ENCODE data around the gene PTGES.

Gene PTGES

DNA sequence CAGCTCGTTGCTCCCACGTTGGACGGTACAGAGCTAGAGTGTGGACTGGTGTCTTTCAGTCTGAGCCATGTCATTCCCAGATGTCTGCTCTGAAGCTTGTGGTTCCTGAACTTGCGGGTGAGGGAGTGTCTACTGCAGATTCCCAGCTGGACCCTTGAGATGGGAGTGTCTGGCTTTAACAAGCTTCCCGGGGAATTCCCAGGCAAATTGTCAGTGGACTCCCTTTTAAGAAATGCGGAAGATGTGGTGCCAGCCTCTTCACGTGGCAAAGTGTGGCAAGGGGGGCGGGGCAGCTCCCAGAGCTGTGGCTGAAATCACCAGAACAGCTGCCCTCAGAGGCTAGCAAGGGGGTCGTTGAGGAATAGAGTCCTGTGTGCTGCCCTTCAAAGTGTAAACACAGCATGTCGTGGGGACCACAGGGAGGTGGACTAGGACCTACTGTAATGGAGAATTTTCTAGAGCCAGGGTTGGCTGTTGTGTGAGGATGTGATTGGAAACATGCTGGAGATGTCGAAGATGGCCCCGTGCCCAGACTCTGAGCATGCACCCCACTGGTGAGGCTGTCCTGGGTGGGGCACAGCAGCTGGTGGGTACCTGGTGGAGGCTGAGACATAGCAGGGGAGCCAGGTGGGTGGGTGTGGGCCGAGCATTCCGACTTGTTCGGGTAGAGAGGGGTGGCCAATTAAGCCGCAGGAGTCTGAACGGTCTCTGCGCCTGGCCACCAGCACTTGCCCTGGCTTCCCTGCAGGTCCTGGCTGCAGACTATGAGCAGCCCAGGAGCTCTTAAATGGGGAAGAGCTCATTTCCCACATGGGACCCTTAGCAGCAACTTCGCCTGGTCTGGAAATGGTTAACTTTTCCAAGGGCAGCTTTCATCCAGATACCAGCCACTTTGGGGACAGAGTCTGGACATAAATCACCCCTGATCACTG, 50.0 kb downstream of the PTGES start:
- TF ChIP-seq FOXM1 (IDR thresholded peaks at IDR 0.05; ENCODE audit: borderline replicate concordance, low read depth), result no peak
- TF ChIP-seq ZBTB7A (IDR thresholded peaks at IDR 0.05; ENCODE audit: low read depth), result no peak
- TF ChIP-seq CEBPB (IDR thresholded peaks at IDR 0.05), result no peak
- no peak for TF ChIP-seq RAD21 (IDR thresholded peaks at IDR 0.05; ENCODE audit: low read depth)
- TF ChIP-seq, protein P1, sequence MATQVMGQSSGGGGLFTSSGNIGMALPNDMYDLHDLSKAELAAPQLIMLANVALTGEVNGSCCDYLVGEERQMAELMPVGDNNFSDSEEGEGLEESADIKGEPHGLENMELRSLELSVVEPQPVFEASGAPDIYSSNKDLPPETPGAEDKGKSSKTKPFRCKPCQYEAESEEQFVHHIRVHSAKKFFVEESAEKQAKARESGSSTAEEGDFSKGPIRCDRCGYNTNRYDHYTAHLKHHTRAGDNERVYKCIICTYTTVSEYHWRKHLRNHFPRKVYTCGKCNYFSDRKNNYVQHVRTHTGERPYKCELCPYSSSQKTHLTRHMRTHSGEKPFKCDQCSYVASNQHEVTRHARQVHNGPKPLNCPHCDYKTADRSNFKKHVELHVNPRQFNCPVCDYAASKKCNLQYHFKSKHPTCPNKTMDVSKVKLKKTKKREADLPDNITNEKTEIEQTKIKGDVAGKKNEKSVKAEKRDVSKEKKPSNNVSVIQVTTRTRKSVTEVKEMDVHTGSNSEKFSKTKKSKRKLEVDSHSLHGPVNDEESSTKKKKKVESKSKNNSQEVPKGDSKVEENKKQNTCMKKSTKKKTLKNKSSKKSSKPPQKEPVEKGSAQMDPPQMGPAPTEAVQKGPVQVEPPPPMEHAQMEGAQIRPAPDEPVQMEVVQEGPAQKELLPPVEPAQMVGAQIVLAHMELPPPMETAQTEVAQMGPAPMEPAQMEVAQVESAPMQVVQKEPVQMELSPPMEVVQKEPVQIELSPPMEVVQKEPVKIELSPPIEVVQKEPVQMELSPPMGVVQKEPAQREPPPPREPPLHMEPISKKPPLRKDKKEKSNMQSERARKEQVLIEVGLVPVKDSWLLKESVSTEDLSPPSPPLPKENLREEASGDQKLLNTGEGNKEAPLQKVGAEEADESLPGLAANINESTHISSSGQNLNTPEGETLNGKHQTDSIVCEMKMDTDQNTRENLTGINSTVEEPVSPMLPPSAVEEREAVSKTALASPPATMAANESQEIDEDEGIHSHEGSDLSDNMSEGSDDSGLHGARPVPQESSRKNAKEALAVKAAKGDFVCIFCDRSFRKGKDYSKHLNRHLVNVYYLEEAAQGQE (IDR thresholded peaks at IDR 0.05; ENCODE audit: low read depth), result no peak
- TF ChIP-seq, protein P2, sequence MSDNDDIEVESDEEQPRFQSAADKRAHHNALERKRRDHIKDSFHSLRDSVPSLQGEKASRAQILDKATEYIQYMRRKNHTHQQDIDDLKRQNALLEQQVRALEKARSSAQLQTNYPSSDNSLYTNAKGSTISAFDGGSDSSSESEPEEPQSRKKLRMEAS (IDR thresholded peaks at IDR 0.05), result no peak

DNA sequence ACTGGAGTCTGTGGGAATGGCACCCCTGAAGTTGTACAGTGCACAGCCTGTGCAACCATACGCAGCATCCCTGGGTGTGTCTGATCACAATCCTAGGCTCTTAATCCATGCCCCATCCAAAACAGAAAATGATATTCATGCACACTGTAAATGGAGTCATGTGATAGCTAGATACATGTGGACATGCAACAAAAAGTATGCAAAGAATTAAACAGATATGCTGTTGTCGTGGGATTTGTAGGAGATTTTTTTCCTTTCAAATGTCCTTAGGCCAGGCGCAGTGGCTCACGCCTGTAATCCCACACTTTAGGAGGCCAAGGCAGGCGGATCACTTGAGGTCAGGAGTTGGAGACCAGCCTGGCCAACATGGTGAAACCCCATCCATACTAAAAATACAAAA, 51.3 kb downstream of the PTGES start:
- TF ChIP-seq CREB1 (IDR thresholded peaks at IDR 0.05; ENCODE audit: low read depth), result no peak
- TF ChIP-seq, protein P3, sequence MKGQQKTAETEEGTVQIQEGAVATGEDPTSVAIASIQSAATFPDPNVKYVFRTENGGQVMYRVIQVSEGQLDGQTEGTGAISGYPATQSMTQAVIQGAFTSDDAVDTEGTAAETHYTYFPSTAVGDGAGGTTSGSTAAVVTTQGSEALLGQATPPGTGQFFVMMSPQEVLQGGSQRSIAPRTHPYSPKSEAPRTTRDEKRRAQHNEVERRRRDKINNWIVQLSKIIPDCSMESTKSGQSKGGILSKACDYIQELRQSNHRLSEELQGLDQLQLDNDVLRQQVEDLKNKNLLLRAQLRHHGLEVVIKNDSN (IDR thresholded peaks at IDR 0.05), result no peak
- TF ChIP-seq, protein P1 (IDR thresholded peaks at IDR 0.05; ENCODE audit: low read depth), result no peak
- TF ChIP-seq NFIC (IDR thresholded peaks at IDR 0.05), result no peak
- TF ChIP-seq, protein P2 (IDR thresholded peaks at IDR 0.05), result no peak
- TF ChIP-seq TAF1 (IDR thresholded peaks at IDR 0.05; ENCODE audit: low read depth), result no peak
- TF ChIP-seq EP300 (IDR thresholded peaks at IDR 0.05; ENCODE audit: borderline replicate concordance), result no peak
- no peak for TF ChIP-seq CEBPB (IDR thresholded peaks at IDR 0.05)
- no peak for TF ChIP-seq EGR1 (IDR thresholded peaks at IDR 0.05)
- no peak for TF ChIP-seq FOXM1 (IDR thresholded peaks at IDR 0.05; ENCODE audit: borderline replicate concordance, low read depth)

DNA sequence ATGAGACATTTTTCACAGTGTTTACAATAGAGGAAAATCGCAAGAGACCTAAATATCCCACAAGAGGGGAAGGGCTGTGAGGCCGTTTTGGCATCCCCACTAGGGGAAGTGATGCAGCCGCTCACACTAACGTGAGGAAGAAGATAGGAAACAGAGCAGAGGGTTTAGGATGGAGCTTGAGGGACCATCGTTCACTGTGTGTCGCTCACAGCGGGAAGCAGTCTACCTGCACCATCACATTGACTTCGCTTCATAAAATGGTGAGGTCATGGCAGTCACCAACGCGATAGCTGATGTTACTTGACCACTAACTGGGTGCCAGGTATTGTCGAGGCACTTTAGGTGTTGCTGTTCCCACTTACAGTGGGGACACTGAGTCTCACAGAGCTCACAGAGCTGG, 51.8 kb downstream of the PTGES start:
- no peak for TF ChIP-seq TAF1 (IDR thresholded peaks at IDR 0.05; ENCODE audit: low read depth)
- TF ChIP-seq, protein P1 (IDR thresholded peaks at IDR 0.05; ENCODE audit: low read depth), result no peak
- TF ChIP-seq EP300 (IDR thresholded peaks at IDR 0.05; ENCODE audit: borderline replicate concordance), result no peak
- TF ChIP-seq RAD21 (IDR thresholded peaks at IDR 0.05; ENCODE audit: low read depth), result no peak
- no peak for TF ChIP-seq TEAD4 (IDR thresholded peaks at IDR 0.05)
- no peak for TF ChIP-seq YY1 (IDR thresholded peaks at IDR 0.05; ENCODE audit: low read depth)
- no peak for TF ChIP-seq NFIC (IDR thresholded peaks at IDR 0.05)
- TF ChIP-seq ZBTB7A (IDR thresholded peaks at IDR 0.05; ENCODE audit: low read depth), result no peak
- TF ChIP-seq, protein P3 (IDR thresholded peaks at IDR 0.05), result no peak
- TF ChIP-seq EGR1 (IDR thresholded peaks at IDR 0.05), result no peak
- no peak for TF ChIP-seq TCF12 (IDR thresholded peaks at IDR 0.05; ENCODE audit: low read depth)
- TF ChIP-seq, protein P2 (IDR thresholded peaks at IDR 0.05), result no peak
- TF ChIP-seq CEBPB (IDR thresholded peaks at IDR 0.05), result no peak
- TF ChIP-seq FOXM1 (IDR thresholded peaks at IDR 0.05; ENCODE audit: borderline replicate concordance, low read depth), result no peak

DNA sequence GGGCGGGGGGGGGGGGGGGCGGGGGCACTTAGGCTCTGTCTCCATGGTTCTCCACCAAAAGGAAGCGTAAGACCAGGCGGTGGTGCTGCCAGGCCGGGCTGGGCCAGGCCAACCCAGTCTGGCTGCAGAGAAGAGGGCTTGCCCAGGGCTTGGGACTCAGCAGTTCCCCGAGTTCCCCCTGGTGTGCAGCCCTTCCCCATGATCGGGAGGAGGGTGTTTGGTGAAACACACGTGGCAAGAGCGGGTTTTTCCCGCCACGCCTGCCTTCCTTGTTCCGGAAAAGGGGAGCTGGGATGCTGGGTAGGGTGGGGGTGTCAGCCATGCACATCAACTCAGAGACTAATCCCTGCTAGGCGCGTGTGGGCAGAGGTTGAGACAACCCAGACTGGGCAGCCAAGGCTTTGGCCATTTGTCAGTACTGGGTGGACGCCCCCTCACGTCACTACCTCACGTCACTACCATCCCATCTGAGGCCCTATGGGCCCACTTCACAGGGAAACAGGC, 54.5 kb downstream of the PTGES start:
- TF ChIP-seq EP300 (IDR thresholded peaks at IDR 0.05; ENCODE audit: borderline replicate concordance) (no peak), ZBTB7A (IDR thresholded peaks at IDR 0.05; ENCODE audit: low read depth) (no peak), CREB1 (IDR thresholded peaks at IDR 0.05; ENCODE audit: low read depth) (no peak), CEBPB (IDR thresholded peaks at IDR 0.05) (no peak)

All from Ishikawa (cell line).